Large intestine (tissue), 3 donors: ENCODE measurements around the gene DKK2. TPM values are rescaled to one million over a fixed set of nuclear protein-coding genes. Genes with fewer than 3 reads are reported as not detected.

Source experiments
- DNase-seq, 2 donors: peaks; one replicate each; pipeline versions ENCODE4 v3.0.0 to v3.0.0-alpha.2; 2013
- H3K27ac ChIP-seq: one replicate; pipeline ENCODE4 v1.5.1; 2013; ENCODE audit warnings: low read length
- H3K27me3 ChIP-seq: 2 replicates; pipeline ENCODE4 v1.6.1; 2013; ENCODE audit warnings: low read length; ENCODE audit not compliant: control insufficient read depth, insufficient read depth
- H3K36me3 ChIP-seq: 2 replicates; pipeline ENCODE4 v1.6.1; 2013; ENCODE audit warnings: low read length; ENCODE audit not compliant: control insufficient read depth, insufficient read depth
- H3K4me1 ChIP-seq: one replicate; pipeline ENCODE4 v1.6.1; 2013; ENCODE audit warnings: low read length; ENCODE audit not compliant: control insufficient read depth, insufficient read depth
- H3K4me3 ChIP-seq: one replicate; pipeline ENCODE4 v1.5.1; 2013; ENCODE audit warnings: low read length
- H3K9me3 ChIP-seq: one replicate; pipeline ENCODE4 v1.6.1; 2013; ENCODE audit warnings: mild to moderate bottlenecking, low read depth, low read length, moderate library complexity; ENCODE audit not compliant: control insufficient read depth
- WGBS: methylation state at CpG from one replicate; pipeline ENCODE4 v1.1.5; 2013; ENCODE audit warnings: low lambda C conversion rate; ENCODE audit not compliant: insufficient coverage; 5-methylcytosine and 5-hydroxymethylcytosine counted together
- polyA plus RNA-seq: library from polyadenylated mRNA; unstranded; fragments of 120-200 nt; gene quantifications from one replicate; pipeline ENCODE4 v1.2.1, GENCODE V29; 2013

Gene DKK2
- polyA plus RNA-seq, 1 donor, result 1.6 TPM

DNA sequence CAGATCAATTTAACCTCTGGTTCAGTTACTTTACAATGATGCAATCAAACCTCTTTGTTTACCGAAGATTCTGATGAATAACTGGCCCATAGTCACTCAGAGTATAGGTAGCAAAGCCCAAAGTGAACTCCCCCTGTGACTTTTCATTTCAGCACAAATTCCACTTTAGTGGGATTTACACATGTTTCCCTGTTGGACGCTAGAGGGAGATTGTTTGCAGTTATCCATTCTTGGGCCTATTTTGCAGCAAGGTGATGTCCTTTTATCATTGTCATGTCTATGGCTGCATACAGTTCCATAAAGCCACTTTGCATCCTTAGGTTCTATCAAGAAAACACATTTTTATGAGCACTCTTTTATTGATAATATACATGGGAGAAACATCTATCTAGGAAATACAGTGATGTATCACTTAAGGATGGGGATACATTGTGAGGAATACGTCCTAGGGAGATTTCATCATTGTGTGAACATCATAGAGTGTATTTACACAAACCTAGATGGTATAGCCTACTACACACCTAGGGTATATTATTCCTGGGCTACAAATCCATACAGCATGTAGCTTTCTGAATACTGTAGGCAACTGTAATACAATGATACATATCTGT is 14.5 kb upstream of the DKK2 start:
- no peak overlapping the region for H3K27ac ChIP-seq
- peaks cover 7% of the 10 kb centered on the region for H3K9me3 ChIP-seq
- 0% methylated on average over 1 of the region's 3 CpGs for WGBS
- DNase-seq, result no peak
- H3K4me1 ChIP-seq, result no peaks in the 10 kb centered on the region
- H3K4me3 ChIP-seq, result no peak overlapping the region
- H3K27me3 ChIP-seq, result no peaks in the 10 kb centered on the region
- no peaks in the 10 kb centered on the region for H3K36me3 ChIP-seq

DNA sequence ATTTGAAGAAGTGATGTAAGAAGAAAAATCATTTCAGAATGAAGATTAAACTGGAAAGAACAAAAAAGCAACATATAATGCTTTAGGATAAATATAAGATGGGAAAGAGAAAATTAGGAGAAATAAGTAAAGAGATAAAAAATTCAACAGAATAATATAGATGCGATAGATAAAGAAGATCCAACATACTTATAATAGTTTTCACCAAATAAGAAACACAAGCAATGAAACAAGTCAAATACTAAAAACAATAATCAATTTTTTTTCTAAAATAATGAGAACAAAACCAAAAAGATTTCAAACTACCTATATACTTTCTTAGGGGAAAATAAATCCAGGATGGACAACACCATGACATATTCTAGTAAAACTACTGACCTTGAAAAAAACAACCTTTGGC is 10.1 kb upstream of the DKK2 start:
- WGBS, result 100% methylated on average over 1 of the region's 1 CpG
- Histone ChIP-seq H3K4me3 (no peak overlapping the region), H3K27ac (no peak overlapping the region)

DNA sequence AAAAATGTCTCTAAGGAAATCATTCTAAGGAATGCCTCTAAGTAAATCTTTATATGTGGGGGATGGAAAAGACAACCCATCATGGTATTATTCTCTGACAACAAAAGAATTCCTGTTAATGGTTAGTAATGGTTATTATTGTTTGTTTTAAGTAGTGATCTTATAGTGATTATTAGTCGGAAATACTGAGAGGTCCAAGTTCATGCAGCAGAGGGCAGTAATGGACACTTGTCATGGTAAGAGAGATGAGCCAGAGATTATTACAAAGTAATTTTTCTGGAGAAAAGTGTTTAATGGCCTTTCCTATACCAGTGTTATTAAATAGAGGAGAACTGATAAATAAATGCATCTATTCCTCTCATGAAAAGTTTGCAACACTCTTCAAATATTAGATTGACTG is 8.1 kb upstream of the DKK2 start:
- Histone ChIP-seq H3K27me3 (peaks cover 2% of the 10 kb centered on the region), H3K36me3 (no peaks in the 10 kb centered on the region), H3K9me3 (peaks cover 7% of the 10 kb centered on the region), H3K4me1 (no peaks in the 10 kb centered on the region), H3K27ac (no peak overlapping the region), H3K4me3 (no peak overlapping the region)
- no CpG with 5 or more reads among the region's 1 CpG for WGBS
- no peak for DNase-seq

More for the DNA sequence above, 10.1 kb upstream of the DKK2 start:
- DNase-seq, result no peak
- Histone ChIP-seq H3K4me1 (no peaks in the 10 kb centered on the region), H3K27me3 (no peaks in the 10 kb centered on the region), H3K9me3 (peaks cover 7% of the 10 kb centered on the region), H3K36me3 (no peaks in the 10 kb centered on the region)

DNA sequence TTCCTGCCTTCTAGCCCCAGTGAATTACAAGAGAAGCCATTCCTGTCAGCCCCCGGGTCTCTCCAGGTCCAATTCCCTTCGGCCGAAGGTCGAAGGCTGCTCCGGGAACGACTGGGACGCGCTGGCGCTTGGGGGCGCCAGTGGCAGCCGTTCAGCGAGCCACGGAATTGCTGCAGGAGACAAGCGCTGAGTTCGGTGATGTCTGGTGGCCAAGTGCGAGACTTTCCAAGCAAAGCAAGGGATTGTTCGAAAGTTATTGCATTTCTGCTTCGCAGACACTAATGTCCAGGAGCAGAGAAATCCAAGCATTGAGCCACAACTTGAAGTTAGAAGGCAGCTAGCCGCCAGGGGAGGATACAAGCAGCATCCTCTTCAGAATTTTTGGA is 1.1 kb upstream of the DKK2 start:
- DNase-seq, result peak in 1 of 2 donors; percentile 8
- no peak overlapping the region for H3K27ac ChIP-seq
- WGBS, result 20% methylated on average over 2 of the region's 19 CpGs
- peaks cover 49% of the 10 kb centered on the region for H3K27me3 ChIP-seq
- H3K9me3 ChIP-seq, result no peaks in the 10 kb centered on the region
- no peaks in the 10 kb centered on the region for H3K36me3 ChIP-seq
- H3K4me1 ChIP-seq, result peaks cover 13% of the 10 kb centered on the region
- no peak overlapping the region for H3K4me3 ChIP-seq

DNA sequence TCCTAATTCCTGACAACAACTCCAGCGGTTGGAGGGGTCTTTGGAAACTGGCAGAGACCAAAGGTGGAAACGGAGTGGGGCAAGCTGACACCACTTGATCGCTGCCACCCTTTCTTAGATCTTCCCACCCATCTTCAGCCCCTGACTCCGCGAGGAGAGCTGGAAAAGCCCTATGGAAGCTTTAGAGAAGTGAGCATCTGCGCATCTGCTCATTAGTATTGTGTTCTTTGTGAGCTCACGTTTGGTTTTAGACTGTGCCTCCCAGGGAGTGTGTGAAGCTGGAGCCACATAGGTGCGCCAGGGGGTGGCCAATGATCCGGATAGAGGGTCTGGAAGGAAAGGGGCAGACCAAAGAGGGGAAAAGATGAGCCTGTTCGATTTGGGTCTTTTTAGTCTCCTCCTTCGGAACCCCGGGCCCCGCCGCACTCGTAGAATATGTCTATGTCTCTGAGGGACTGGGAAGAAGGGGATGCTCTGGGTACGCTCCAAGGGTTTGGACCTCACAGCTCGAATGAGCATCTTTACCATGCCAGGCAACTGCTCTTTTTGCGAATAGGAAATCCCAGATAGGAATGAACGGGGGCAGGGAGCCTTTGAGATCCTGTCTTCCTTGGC is 578 bp upstream of the DKK2 start:
- H3K36me3 ChIP-seq, result no peaks in the 10 kb centered on the region
- H3K27ac ChIP-seq, result no peak overlapping the region
- peak overlapping the region; percentile 15 for H3K4me3 ChIP-seq
- H3K9me3 ChIP-seq, result no peaks in the 10 kb centered on the region
- peaks cover 49% of the 10 kb centered on the region for H3K27me3 ChIP-seq
- H3K4me1 ChIP-seq, result peaks cover 13% of the 10 kb centered on the region
- no peak for DNase-seq
- 0% methylated on average over 4 of the region's 19 CpGs for WGBS

DNA sequence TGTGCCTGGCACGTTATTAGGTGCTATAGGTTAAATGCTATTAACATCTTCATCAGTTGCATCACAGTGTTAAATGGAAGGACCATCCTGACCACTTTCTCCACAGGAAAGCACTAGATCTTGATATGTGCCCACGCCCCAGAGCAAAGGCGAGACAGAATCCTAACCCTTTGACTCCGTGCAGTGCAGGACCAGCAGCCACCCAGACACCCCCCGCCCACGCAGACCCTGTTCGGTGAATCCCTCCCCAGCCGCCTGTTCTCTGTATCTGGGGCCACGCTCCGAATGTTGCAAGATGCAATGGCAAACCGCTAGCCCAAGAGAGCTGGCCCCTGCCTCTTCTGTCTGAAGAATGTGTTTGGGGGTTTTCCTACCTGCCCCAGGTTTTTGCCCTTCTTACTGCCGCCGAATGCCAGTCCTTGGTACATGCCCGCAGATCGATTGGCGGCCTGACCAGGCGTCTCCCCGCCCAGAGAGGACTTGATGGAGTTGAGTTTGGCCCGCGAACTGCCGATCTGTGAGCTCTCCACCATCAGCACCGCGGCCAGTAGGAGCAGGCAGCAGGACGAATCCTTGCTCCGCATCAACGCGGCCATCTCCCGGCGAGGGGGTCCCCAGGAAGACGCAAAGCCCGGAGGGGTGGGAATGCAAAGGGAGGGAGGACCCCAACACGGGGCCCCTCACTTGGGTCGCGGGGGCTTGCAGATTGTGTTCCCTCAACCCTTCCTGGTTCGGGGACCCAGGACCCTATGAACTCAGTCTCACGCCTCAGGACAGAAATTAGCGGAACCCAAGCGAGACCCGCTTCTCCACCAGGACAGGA is 906 bp downstream of the DKK2 start:
- Histone ChIP-seq H3K27me3 (peaks cover 49% of the 10 kb centered on the region), H3K36me3 (no peaks in the 10 kb centered on the region), H3K4me3 (peak overlapping the region; percentile 15), H3K27ac (no peak overlapping the region), H3K4me1 (peaks cover 13% of the 10 kb centered on the region), H3K9me3 (no peaks in the 10 kb centered on the region)
- peak in 1 of 2 donors; percentile 2 for DNase-seq
- no CpG with 5 or more reads among the region's 39 CpGs for WGBS

DNA sequence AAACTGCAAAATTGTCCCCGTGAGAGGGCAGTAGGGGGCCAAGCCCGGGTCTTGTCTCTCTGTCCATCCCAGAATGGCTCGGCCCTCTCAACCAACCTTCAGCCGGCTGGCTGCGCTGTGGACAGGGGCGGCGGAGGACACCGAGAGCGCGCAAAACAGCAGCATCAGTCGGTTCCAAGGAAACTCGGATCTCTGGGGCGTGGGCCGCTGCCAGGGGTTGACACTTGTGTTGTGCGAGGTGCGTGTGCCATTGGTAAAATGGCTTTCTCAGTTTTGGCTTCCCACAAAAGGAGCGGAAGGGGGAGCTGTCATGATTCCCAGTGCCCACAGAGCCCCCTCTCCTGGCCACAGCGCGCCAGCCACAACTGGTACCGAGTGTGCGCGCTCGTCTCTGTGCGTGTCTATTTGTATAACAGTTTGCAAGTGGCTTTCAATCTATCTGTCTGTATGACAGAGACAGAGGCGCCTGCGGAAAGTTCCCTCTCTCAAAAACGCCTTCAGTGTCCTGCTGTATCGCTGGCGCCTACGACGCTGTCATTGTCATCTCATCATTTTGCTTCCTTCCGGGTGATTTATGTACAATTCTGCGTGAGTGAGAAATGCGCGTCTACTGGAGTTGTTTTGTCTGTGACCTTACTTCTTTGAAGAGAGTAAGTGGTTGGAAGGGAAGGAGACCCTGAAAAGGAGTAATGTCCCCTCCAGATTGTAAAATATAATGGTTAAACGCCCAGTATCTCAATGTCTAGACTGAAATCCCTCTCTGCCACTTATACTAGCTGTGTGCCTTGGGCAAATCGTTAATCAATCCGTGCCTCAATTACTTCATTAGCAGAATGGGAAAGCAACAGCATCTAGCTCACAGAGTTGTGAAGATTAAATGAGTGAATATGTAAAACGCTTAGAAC is 1.8 kb downstream of the DKK2 start:
- no peaks in the 10 kb centered on the region for H3K9me3 ChIP-seq
- H3K27me3 ChIP-seq, result peaks cover 47% of the 10 kb centered on the region
- DNase-seq, result peak in 1 of 2 donors; percentile 10
- no peaks in the 10 kb centered on the region for H3K36me3 ChIP-seq
- peaks cover 13% of the 10 kb centered on the region for H3K4me1 ChIP-seq
- H3K4me3 ChIP-seq, result peak overlapping the region; percentile 30
- no CpG with 5 or more reads among the region's 39 CpGs for WGBS
- no peak overlapping the region for H3K27ac ChIP-seq

DNA sequence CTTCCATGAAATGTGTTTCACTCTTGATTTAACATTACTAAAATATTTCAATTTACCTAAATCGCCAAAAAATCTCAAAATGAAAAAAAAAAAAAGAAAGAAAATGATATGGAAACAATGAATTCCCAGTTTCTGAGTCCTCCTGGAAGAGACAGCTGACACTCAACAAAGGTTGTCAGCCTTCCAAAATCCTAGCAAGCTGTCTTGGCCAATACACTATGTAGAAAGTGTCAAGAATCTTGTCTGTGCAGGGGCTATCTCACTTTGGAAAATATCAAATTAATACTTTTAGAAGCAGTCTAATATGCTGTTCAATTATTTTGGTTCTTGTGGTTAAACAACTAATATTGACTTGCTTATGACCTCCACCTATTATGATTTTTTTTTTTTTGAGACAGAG is 8.7 kb downstream of the DKK2 start:
- Histone ChIP-seq H3K27me3 (no peaks in the 10 kb centered on the region), H3K9me3 (no peaks in the 10 kb centered on the region), H3K27ac (no peak overlapping the region), H3K4me3 (no peak overlapping the region), H3K36me3 (no peaks in the 10 kb centered on the region), H3K4me1 (no peaks in the 10 kb centered on the region)
- DNase-seq, result no peak
- WGBS, result 86% methylated on average over 1 of the region's 1 CpG

DNA sequence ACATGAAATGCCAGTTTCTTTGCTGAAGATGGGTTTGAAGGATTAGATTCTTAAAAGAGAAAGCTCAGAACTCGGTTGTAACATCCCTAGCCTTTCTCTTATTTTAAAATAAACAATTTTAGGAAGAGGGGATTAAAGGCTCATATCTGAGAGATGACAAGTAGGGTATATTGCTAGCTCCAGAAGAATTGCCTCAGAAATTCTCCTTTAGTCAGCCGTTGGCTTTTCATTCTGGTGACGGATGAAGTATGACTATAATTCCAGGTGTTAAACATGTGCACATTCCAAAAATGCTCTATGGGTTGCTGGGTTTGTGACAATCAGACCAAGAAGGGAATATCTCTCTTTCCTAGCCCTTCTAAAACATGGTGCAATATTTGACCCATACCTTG is 17.8 kb downstream of the DKK2 start:
- no peaks in the 10 kb centered on the region for H3K27me3 ChIP-seq
- H3K4me3 ChIP-seq, result no peak overlapping the region
- H3K27ac ChIP-seq, result no peak overlapping the region
- H3K9me3 ChIP-seq, result no peaks in the 10 kb centered on the region
- no peaks in the 10 kb centered on the region for H3K4me1 ChIP-seq
- DNase-seq, result no peak
- H3K36me3 ChIP-seq, result no peaks in the 10 kb centered on the region
- 33% methylated on average over 1 of the region's 3 CpGs for WGBS
